CD4-positive, CD25-positive, alpha-beta regulatory T cell (primary cell): ENCODE measurements around the gene CENPP. TPM values are rescaled to one million over a fixed set of nuclear protein-coding genes. Genes with fewer than 3 reads are reported as not detected.
A peak's percentile ranks its signal among the peaks of the same experiment; 100 is the strongest.
"Not testable (repeated sequence)": the region's sequence is repeated elsewhere in the genome, so short reads cannot be mapped to it uniquely, and the experiment has no call there.

Experiments used
- ATAC-seq, 2 donors: fragments of 150-1000 bp; cut with Tn5 transposase; one replicate each; pipeline ENCODE4 v1.10.0; 2021; ENCODE audit warnings: low read depth in 2 of 2, moderate number of reproducible peaks in 2 of 2, moderate library complexity in 1 of 2
- DNase-seq, 3 donors: peaks; one replicate each; pipeline versions ENCODE4 v3.0.0 to v3.0.0-alpha.2; 2012 to 2022; ENCODE audit warnings: mixed read lengths in 1 of 3
- H3K27ac ChIP-seq: one replicate; pipeline ENCODE4 v1.7.0; 2013; ENCODE audit warnings: mild to moderate bottlenecking, low read length; ENCODE audit not compliant: insufficient read depth, poor library complexity, severe bottlenecking
- H3K27me3 ChIP-seq: one replicate; pipeline ENCODE4 v1.7.0; 2013; ENCODE audit warnings: low read length; ENCODE audit not compliant: control insufficient read depth, insufficient read depth
- H3K36me3 ChIP-seq: one replicate; pipeline ENCODE4 v1.7.0; 2013; ENCODE audit warnings: mild to moderate bottlenecking, low read length, moderate library complexity; ENCODE audit not compliant: control insufficient read depth, insufficient read depth
- H3K4me1 ChIP-seq: 2 replicates; pipeline ENCODE4 v1.7.0; 2013; ENCODE audit warnings: mild to moderate bottlenecking, low read length; ENCODE audit not compliant: insufficient read depth, control insufficient read depth, poor library complexity, severe bottlenecking
- H3K4me3 ChIP-seq: one replicate; pipeline ENCODE4 v1.7.0; 2013; ENCODE audit warnings: low read depth, mild to moderate bottlenecking, low read length, moderate library complexity
- H3K9me3 ChIP-seq, 2 experiments: 1 replicate in 1 of 2; 2 replicates in 1 of 2; pipeline ENCODE4 v1.7.0; 2013; ENCODE audit warnings: low read length in 2 of 2, mild to moderate bottlenecking in 1 of 2, moderate library complexity in 1 of 2; ENCODE audit not compliant: control insufficient read depth in 2 of 2
- H3K27ac Mint-ChIP-seq, 3 donors: one replicate each; pipeline ENCODE4 v1.8.0; 2020 to 2022; ENCODE audit warnings: mild to moderate bottlenecking in 3 of 3, mixed read lengths in 3 of 3, moderate library complexity in 2 of 3
- H3K27me3 Mint-ChIP-seq: one replicate; pipeline ENCODE4 v1.8.0; 2022; ENCODE audit warnings: mild to moderate bottlenecking, mixed read lengths
- H3K36me3 Mint-ChIP-seq: one replicate; pipeline ENCODE4 v1.8.0; 2020; ENCODE audit warnings: mixed read lengths
- H3K4me1 Mint-ChIP-seq, 4 donors: one replicate each; pipeline ENCODE4 v1.8.0; 2020 to 2022; ENCODE audit warnings: mixed read lengths in 4 of 4, mild to moderate bottlenecking in 1 of 4
- H3K4me3 Mint-ChIP-seq, 4 donors: one replicate each; pipeline ENCODE4 v1.8.0; 2020 to 2022; ENCODE audit warnings: mild to moderate bottlenecking in 4 of 4, mixed read lengths in 4 of 4, moderate library complexity in 3 of 4
- H3K9me3 Mint-ChIP-seq, 7 donors: one replicate each; pipeline ENCODE4 v1.8.0; 2020 to 2022; ENCODE audit warnings: mixed read lengths in 7 of 7, mild to moderate bottlenecking in 3 of 7, moderate library complexity in 2 of 7
- polyA plus RNA-seq, 4 donors: library from polyadenylated mRNA; unstranded; fragments of 300-500 nt; fragmentation: Illumina TruSeq; gene quantifications; one replicate each; pipeline ENCODE4 v1.2.3, GENCODE V29; 2021
- total RNA-seq: library from RNA; stranded (reverse); gene quantifications from one replicate; pipeline ENCODE4 v1.2.3, GENCODE V29; 2022

The CENPP gene
- total and polyA plus RNA-seq, 5 donors from 2014 or later: 2.7 to 6.1 (median 4.4) TPM

DNA sequence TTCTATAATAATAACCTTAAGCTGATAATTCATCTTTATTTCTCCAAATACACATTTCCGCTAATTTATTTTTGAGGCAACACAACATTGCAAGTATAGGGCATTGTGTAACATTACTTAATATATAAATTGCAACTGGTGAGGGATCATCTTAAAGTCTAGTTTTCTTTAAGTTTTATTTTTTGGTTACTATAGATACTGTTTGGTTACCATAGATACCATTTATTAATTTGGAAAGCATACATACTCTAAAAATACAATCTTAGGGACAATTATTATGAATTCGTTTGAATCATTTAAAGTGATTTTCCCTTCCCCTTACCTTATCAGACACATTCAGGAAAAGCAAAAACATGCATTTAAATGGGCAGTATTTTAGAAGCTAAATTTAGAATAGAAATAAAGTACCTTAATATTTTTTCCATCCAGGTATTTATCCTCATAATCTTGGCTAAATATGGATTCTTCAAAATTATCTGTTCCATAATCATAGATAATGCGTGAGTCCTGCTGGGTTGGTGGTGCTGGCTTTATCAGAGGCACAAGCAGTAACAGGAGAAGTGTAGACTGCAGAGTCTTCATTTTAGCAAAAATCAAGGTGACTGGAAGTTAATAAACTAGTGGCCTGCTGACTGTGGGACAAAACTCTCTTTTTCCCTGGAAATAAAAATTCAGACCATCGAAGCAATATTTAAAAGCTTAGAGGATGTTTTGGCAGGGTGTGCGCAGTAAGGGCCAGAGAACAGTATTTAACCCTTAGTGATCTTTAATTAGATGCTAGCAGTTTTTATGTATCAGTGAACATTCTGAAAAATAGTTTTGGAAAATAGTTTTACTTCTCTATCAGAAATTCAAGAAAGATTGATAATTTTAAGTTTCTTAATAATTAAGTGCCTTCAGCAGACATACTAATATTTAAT, 77.3 kb downstream of the CENPP start:
- no peak overlapping the region for H3K27ac Mint-ChIP-seq
- peaks cover 30 to 43% (median 34%) of the 10 kb centered on the region in 4 donors for H3K4me1 Mint-ChIP-seq

DNA sequence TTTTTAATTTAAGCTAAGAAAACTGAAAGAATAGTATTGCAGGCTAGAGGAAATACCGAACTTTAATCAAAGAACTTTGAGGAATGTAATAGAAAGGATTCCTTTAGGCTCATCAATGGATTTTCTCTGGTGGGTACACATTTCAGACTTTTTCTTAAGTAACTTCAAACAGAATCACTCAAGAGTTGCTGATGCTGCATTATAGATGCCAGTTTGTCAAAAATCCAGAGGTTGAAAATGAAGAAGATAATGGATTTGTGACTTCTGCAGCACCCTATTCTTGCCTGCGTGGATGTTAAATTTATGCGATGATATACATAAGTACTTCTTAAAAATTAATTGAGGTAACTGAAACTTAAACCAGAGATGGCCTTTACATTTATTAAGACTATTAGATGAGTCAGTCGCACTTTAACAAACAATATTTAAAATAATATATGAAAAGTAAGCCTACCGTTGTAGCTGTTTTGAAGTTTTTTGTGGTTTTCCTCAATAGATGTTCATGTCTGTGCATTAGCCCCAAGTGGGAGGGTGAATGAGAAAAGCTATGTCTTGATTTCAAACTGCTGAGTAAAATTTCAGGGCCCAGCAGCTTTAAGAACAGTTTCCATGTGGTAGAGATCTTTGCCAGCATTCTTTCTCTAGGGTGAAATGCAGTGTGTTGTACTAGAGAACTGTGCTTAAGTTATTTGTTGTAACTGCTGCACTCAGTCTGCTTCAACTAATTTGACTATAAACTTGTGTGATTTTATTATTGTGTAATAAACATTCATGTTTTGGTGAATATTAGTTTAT, 78.5 kb downstream of the CENPP start, which contains the start of gene OGN:
OGN (minus strand) TSS at position 537 of the 795 bp plus-strand sequence. CDS start 1,171 bp downstream, outside the sequence.
- Mint-ChIP-seq H3K27me3 (no peaks in the 10 kb centered on the region), H3K36me3 (no peaks in the 10 kb centered on the region), H3K4me3 (peak within 1 kb of the TSS; percentile 53 to 86 (median 70)), H3K27ac (peak within 1 kb of the TSS in 2 of 3 donors; percentile 38 to 57), H3K4me1 (peaks cover 30 to 43% (median 37%) of the 10 kb centered on the region in 4 donors), H3K9me3 (no peaks in the 10 kb centered on the region)
- Histone ChIP-seq H3K27ac (peak within 1 kb of the TSS; percentile 56), H3K4me3 (peak within 1 kb of the TSS; percentile 78), H3K36me3 (no peaks in the 10 kb centered on the region), H3K9me3 (no peaks in the 10 kb centered on the region), H3K4me1 (peaks cover 32% of the 10 kb centered on the region), H3K27me3 (no peaks in the 10 kb centered on the region)
- ATAC-seq (no peak), DNase-seq (peak in 2 of 3 donors; percentile 3 to 21)

More for the DNA sequence above, 77.3 kb downstream of the CENPP start:
- Mint-ChIP-seq H3K36me3 (no peaks in the 10 kb centered on the region), H3K27me3 (no peaks in the 10 kb centered on the region), H3K4me3 (peak overlapping the region in 1 of 4 donors; percentile 74), H3K9me3 (no peaks in the 10 kb centered on the region)
- Histone ChIP-seq H3K36me3 (no peaks in the 10 kb centered on the region), H3K27ac (no peak overlapping the region), H3K27me3 (no peaks in the 10 kb centered on the region), H3K4me1 (peaks cover 32% of the 10 kb centered on the region), H3K9me3 (no peaks in the 10 kb centered on the region), H3K4me3 (no peak overlapping the region)
- DNase-seq (peak in 1 of 3 donors; percentile 1), ATAC-seq (no peak)

DNA sequence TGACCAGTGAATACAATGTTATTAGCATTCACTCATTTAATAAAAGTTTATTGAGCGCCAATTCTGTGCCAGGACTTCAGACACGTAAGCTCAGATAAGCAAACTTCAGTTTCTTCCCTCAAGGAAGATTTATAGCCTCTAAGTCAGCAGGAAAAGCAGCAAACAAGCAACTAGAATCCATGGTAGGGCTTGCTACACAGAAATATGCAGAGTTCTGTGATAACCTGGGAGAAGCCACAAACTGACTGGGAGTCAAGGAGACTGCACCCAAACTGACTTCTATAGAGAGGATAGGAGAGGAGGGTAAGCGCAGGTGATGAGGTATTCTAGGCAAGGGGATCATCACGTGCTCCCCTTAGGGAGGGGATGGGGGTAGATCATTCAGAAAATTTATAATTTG, 80.1 kb downstream of the CENPP start:
- H3K36me3 Mint-ChIP-seq: no peaks in the 10 kb centered on the region
- ATAC-seq: no peak
- H3K4me3 ChIP-seq: peak overlapping the region; percentile 78

DNA sequence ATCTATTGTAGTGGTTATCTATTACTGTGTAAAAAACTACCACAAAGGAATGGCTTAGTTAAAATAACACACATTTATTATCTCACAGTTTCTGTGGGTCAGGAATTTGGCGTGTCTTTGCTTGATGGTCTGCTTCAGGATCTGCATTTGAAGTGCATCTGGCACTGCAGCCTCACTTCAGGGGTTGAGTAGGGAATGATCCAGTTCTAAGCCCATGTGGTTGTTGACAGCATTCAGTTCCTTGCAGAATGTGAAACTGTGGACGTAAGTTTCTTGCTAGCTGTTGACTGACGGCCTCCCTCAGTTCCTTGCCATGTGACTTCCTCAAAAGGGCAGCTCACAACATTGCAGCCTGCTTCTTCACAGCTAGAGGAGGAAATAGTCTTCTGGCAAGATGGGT, 80.7 kb downstream of the CENPP start:
- Mint-ChIP-seq H3K4me1 (peaks cover 30 to 50% (median 37%) of the 10 kb centered on the region in 4 donors), H3K27ac (peak overlapping the region; percentile 89 to 95 (median 90)), H3K27me3 (no peaks in the 10 kb centered on the region), H3K36me3 (no peaks in the 10 kb centered on the region), H3K4me3 (peak overlapping the region; percentile 68 to 84 (median 78)), H3K9me3 (peaks cover 0 to 1% (median 0%) of the 10 kb centered on the region in 7 donors)
- peak overlapping the region; percentile 51 for H3K27ac ChIP-seq
- DNase-seq: peak; percentile 3 to 84 (median 55)
- no peaks in the 10 kb centered on the region for H3K27me3 ChIP-seq
- peak overlapping the region; percentile 78 for H3K4me3 ChIP-seq
- H3K4me1 ChIP-seq: peaks cover 36% of the 10 kb centered on the region
- peak; percentile 92 to 94 for ATAC-seq
- H3K9me3 ChIP-seq: no peaks in the 10 kb centered on the region
- no peaks in the 10 kb centered on the region for H3K36me3 ChIP-seq

More for the DNA sequence above, 80.1 kb downstream of the CENPP start:
- H3K36me3 ChIP-seq: no peaks in the 10 kb centered on the region
- Mint-ChIP-seq H3K27ac (peak overlapping the region; percentile 89 to 95 (median 90)), H3K9me3 (peaks cover 0 to 1% (median 0%) of the 10 kb centered on the region in 7 donors), H3K4me3 (peak overlapping the region; percentile 68 to 84 (median 78)), H3K27me3 (no peaks in the 10 kb centered on the region), H3K4me1 (peaks cover 30 to 50% (median 37%) of the 10 kb centered on the region in 4 donors)
- peak overlapping the region; percentile 51 for H3K27ac ChIP-seq
- H3K27me3 ChIP-seq: no peaks in the 10 kb centered on the region
- DNase-seq: no peak
- no peaks in the 10 kb centered on the region for H3K9me3 ChIP-seq
- peaks cover 36% of the 10 kb centered on the region for H3K4me1 ChIP-seq

DNA sequence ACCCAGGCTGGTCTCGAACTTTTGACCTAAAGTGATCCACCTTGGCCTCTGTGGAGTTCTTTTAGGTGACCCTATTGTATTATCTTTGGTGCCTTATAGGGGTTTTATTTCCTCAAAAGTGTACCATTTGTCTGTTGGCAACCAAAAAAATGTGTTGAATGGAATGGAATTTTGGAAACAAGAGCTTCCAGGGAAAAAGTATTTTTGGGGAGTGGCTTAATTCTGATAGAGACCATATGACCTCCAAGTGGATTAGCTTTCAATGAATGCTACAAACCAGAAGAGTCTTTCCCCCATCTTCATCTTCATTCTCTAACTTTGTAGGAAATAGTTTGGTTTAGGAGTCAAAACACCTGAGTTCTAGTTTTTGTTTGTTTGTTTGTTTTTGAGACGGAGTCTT, 82.1 kb downstream of the CENPP start:
- Mint-ChIP-seq H3K27me3 (no peaks in the 10 kb centered on the region), H3K27ac (no peak overlapping the region), H3K36me3 (no peaks in the 10 kb centered on the region), H3K9me3 (peaks cover 0 to 1% (median 0%) of the 10 kb centered on the region in 7 donors), H3K4me3 (no peak overlapping the region), H3K4me1 (peaks cover 28 to 45% (median 37%) of the 10 kb centered on the region in 4 donors)
- Histone ChIP-seq H3K9me3 (no peaks in the 10 kb centered on the region), H3K27me3 (no peaks in the 10 kb centered on the region), H3K4me1 (peaks cover 36% of the 10 kb centered on the region), H3K27ac (peak overlapping the region; percentile 51), H3K4me3 (no peak overlapping the region), H3K36me3 (no peaks in the 10 kb centered on the region)
- ATAC-seq: no peak
- DNase-seq: no peak

DNA sequence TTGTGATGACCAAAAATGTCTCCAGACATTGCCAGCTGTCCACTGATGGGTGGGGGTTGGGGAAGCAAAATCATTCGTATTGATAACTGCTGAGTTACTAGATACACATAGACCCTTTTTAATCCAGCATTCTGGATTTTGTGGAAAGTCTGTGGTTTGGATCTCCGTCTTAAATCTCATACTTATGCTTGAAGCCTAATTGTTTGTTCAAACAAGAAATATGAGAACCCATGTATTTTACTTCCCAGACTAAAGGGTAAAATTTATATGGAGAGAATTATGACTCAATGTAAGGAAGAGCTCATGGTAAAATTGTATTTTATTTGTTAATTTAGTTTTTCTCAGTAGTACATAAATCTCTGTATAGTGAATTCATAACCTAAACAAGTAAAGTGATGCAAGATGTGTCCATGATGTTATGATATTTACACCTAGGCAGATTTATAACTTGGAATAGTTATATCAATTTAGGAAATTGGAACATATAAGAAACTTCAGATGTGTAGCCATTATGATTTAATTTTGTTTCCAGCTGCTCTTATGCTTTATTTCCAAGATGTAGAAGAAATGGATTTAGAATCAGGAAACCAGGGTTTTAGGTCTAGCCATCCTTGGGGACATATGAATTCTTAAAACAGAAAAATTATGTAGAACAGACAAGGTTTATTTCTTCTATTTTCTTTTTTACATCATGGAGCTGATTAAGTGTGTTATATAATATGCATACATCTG, 83.2 kb downstream of the CENPP start:
- no peaks in the 10 kb centered on the region for H3K27me3 Mint-ChIP-seq
- peaks cover 0 to 1% (median 0%) of the 10 kb centered on the region in 7 donors for H3K9me3 Mint-ChIP-seq
- H3K27ac Mint-ChIP-seq: peak overlapping the region in 1 of 3 donors; percentile 54
- no peak overlapping the region for H3K4me3 Mint-ChIP-seq
- H3K36me3 Mint-ChIP-seq: no peaks in the 10 kb centered on the region
- Histone ChIP-seq H3K4me1 (peaks cover 34% of the 10 kb centered on the region), H3K36me3 (no peaks in the 10 kb centered on the region), H3K27ac (no peak overlapping the region), H3K27me3 (no peaks in the 10 kb centered on the region), H3K9me3 (no peaks in the 10 kb centered on the region), H3K4me3 (no peak overlapping the region)
- peaks cover 23 to 38% (median 30%) of the 10 kb centered on the region in 4 donors for H3K4me1 Mint-ChIP-seq
- ATAC-seq (no peak), DNase-seq (no peak)

DNA sequence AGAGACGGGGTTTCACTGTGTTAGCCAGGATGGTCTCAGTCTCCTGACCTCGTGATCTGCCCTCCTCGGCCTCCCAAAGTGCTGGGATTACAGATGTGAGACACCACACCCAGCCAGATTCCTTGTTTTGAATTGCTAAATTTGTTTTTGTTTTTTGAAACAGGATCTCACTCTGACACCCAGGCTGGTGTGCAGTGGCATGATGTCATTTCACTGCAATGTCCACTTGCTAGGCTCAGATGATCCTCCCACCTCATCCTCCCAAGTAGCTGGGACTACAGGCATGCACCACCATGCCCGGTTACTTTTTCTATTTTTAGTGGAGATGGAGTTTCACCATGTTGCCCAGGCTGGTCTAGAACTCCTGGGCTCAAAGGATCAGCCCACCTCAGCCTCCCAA, 85.4 kb downstream of the CENPP start:
- not testable (repeated sequence) for H3K36me3 Mint-ChIP-seq, H3K4me3 ChIP-seq, H3K9me3 ChIP-seq, H3K36me3 ChIP-seq, H3K27me3 ChIP-seq, H3K27ac Mint-ChIP-seq, H3K4me3 Mint-ChIP-seq, H3K27me3 Mint-ChIP-seq, H3K9me3 Mint-ChIP-seq, DNase-seq, H3K27ac ChIP-seq, ATAC-seq
- peaks cover 20% of the 10 kb centered on the region for H3K4me1 ChIP-seq
- H3K4me1 Mint-ChIP-seq: peaks cover 10 to 22% (median 16%) of the 10 kb centered on the region in 4 donors
